Ectodermal cell (in vitro differentiated cells): ENCODE results near the gene PCCA.

Experiments
- H3K27ac ChIP-seq: 2 replicates; pipeline ENCODE4 v1.7.0; 2013; ENCODE audit warnings: mild to moderate bottlenecking, low read depth, low read length; ENCODE audit not compliant: insufficient read depth, poor library complexity, severe bottlenecking
- H3K27me3 ChIP-seq: 2 replicates; pipeline ENCODE4 v1.7.0; 2013; ENCODE audit warnings: mild to moderate bottlenecking, low read length; ENCODE audit not compliant: insufficient read depth, control insufficient read depth, poor library complexity, severe bottlenecking
- H3K36me3 ChIP-seq: one replicate; pipeline ENCODE4 v1.7.0; 2013; ENCODE audit warnings: low read length; ENCODE audit not compliant: control insufficient read depth, insufficient read depth
- H3K4me1 ChIP-seq: one replicate; pipeline ENCODE4 v1.7.0; 2013; ENCODE audit warnings: low read length; ENCODE audit not compliant: control insufficient read depth, insufficient read depth
- H3K4me3 ChIP-seq: 2 replicates; pipeline ENCODE4 v1.7.0; 2013; ENCODE audit warnings: low read depth, low read length, control low read depth; ENCODE audit not compliant: insufficient read depth
- H3K9me3 ChIP-seq: 2 replicates; pipeline ENCODE4 v1.7.0; 2013; ENCODE audit warnings: mild to moderate bottlenecking, low read length, moderate library complexity; ENCODE audit not compliant: control insufficient read depth
- WGBS, 2 experiments: methylation state at CpG; one replicate each; pipeline ENCODE4 v1.1.7; 2013; ENCODE audit warnings: missing lambda C conversion rate in 2 of 2; 5-methylcytosine and 5-hydroxymethylcytosine counted together

The PCCA gene

GRCh38 chr13:100552755-100553154, 463.9 kb downstream of the PCCA start:
- Histone ChIP-seq H3K27ac (no peak overlapping the region), H3K36me3 (no peaks in the 10 kb centered on the region), H3K9me3 (no peaks in the 10 kb centered on the region), H3K4me1 (peaks cover 4% of the 10 kb centered on the region), H3K4me3 (no peak overlapping the region), H3K27me3 (no peaks in the 10 kb centered on the region)
- WGBS, 2 experiments = 91 to 92% methylated on average over 11 of the region's 11 CpGs

- Histone ChIP-seq H3K4me1 (no peaks in the 10 kb centered on the region), H3K4me3 (no peak overlapping the region), H3K27ac (no peak overlapping the region), H3K9me3 (no peaks in the 10 kb centered on the region), H3K27me3 (no peaks in the 10 kb centered on the region), H3K36me3 (no peaks in the 10 kb centered on the region)
- WGBS, 2 experiments = 95 to 96% methylated on average over 8 of the region's 8 CpGs
Observed at GRCh38 chr13:100559886-100560285, 471.0 kb downstream of the PCCA start.

GRCh38 chr13:100560498-100561157, 471.7 kb downstream of the PCCA start:
- Histone ChIP-seq H3K9me3 (no peaks in the 10 kb centered on the region), H3K4me3 (no peak overlapping the region), H3K36me3 (no peaks in the 10 kb centered on the region), H3K4me1 (no peaks in the 10 kb centered on the region), H3K27ac (no peak overlapping the region), H3K27me3 (no peaks in the 10 kb centered on the region)
- 89 to 92% methylated on average over 15 of the region's 15 CpGs for WGBS, 2 experiments

- 87 to 95% methylated on average over 1 to 2 of the region's 2 CpGs for WGBS, 2 experiments
- no peak overlapping the region for H3K4me3 ChIP-seq
- H3K4me1 ChIP-seq = no peaks in the 10 kb centered on the region
- no peaks in the 10 kb centered on the region for H3K27me3 ChIP-seq
- H3K9me3 ChIP-seq = no peaks in the 10 kb centered on the region
- peaks cover 3% of the 10 kb centered on the region for H3K36me3 ChIP-seq
- no peak overlapping the region for H3K27ac ChIP-seq
Observed at GRCh38 chr13:100561158-100561499, 472.2 kb downstream of the PCCA start.

GRCh38 chr13:100561599-100562204, 472.8 kb downstream of the PCCA start:
- 71% methylated on average over 7 of the region's 7 CpGs for WGBS, 2 experiments
- no peak overlapping the region for H3K27ac ChIP-seq
- no peaks in the 10 kb centered on the region for H3K27me3 ChIP-seq
- H3K4me3 ChIP-seq = no peak overlapping the region
- H3K9me3 ChIP-seq = no peaks in the 10 kb centered on the region
- no peaks in the 10 kb centered on the region for H3K4me1 ChIP-seq
- peaks cover 3% of the 10 kb centered on the region for H3K36me3 ChIP-seq

- Histone ChIP-seq H3K4me3 (no peak overlapping the region), H3K27me3 (no peaks in the 10 kb centered on the region), H3K36me3 (peaks cover 3% of the 10 kb centered on the region), H3K4me1 (no peaks in the 10 kb centered on the region), H3K27ac (no peak overlapping the region), H3K9me3 (no peaks in the 10 kb centered on the region)
- 91 to 93% methylated on average over 7 of the region's 7 CpGs for WGBS, 2 experiments
Observed at GRCh38 chr13:100563779-100564178, 474.9 kb downstream of the PCCA start.

GRCh38 chr13:100564444-100565223, 475.7 kb downstream of the PCCA start:
- no peak overlapping the region for H3K27ac ChIP-seq
- no peaks in the 10 kb centered on the region for H3K4me1 ChIP-seq
- H3K9me3 ChIP-seq = no peaks in the 10 kb centered on the region
- whole genome bisulfite sequencing, 2 experiments = 91 to 93% methylated on average over 13 of the region's 13 CpGs
- no peak overlapping the region for H3K4me3 ChIP-seq
- no peaks in the 10 kb centered on the region for H3K27me3 ChIP-seq
- H3K36me3 ChIP-seq = peaks cover 3% of the 10 kb centered on the region

GRCh38 chr13:100565286-100565685, 476.4 kb downstream of the PCCA start:
- no peak overlapping the region for H3K4me3 ChIP-seq
- H3K9me3 ChIP-seq = no peaks in the 10 kb centered on the region
- H3K36me3 ChIP-seq = peaks cover 3% of the 10 kb centered on the region
- no peaks in the 10 kb centered on the region for H3K27me3 ChIP-seq
- WGBS, 2 experiments = 77 to 79% methylated on average over 8 of the region's 8 CpGs
- H3K27ac ChIP-seq = no peak overlapping the region
- H3K4me1 ChIP-seq = no peaks in the 10 kb centered on the region

- H3K4me3 ChIP-seq = no peak overlapping the region
- H3K36me3 ChIP-seq = peaks cover 3% of the 10 kb centered on the region
- H3K27ac ChIP-seq = no peak overlapping the region
- no peaks in the 10 kb centered on the region for H3K4me1 ChIP-seq
- 95 to 96% methylated on average over 6 of the region's 6 CpGs for WGBS, 2 experiments
- H3K27me3 ChIP-seq = no peaks in the 10 kb centered on the region
- H3K9me3 ChIP-seq = no peaks in the 10 kb centered on the region
Observed at GRCh38 chr13:100566543-100566942, 477.6 kb downstream of the PCCA start.

GRCh38 chr13:100573121-100573520, 484.2 kb downstream of the PCCA start:
- H3K9me3 ChIP-seq = no peaks in the 10 kb centered on the region
- WGBS, 2 experiments = 46% methylated on average over 2 of the region's 2 CpGs
- H3K27me3 ChIP-seq = no peaks in the 10 kb centered on the region
- no peaks in the 10 kb centered on the region for H3K36me3 ChIP-seq
- no peak overlapping the region for H3K27ac ChIP-seq
- H3K4me3 ChIP-seq = no peak overlapping the region
- H3K4me1 ChIP-seq = no peaks in the 10 kb centered on the region
